IPS DF 6.9 (cell line): ENCODE data around the gene CNTNAP2.

ENCODE experiments used
- DNase-seq: peaks from one replicate; pipeline ENCODE4 v3.0.0-alpha.2; 2013; ENCODE audit warnings: low read depth, low spot score
- H3K27ac ChIP-seq: one replicate; pipeline ENCODE4 v1.5.1; 2013; ENCODE audit warnings: low read length, control low read depth
- H3K27me3 ChIP-seq: 2 replicates; pipeline ENCODE4 v1.6.1; 2013; ENCODE audit warnings: mild to moderate bottlenecking, low read length; ENCODE audit not compliant: control insufficient read depth, insufficient read depth
- H3K36me3 ChIP-seq: 2 replicates; pipeline ENCODE4 v1.6.1; 2013; ENCODE audit warnings: low read length; ENCODE audit not compliant: control insufficient read depth, insufficient read depth
- H3K4me1 ChIP-seq: 2 replicates; pipeline ENCODE4 v1.6.1; 2013; ENCODE audit warnings: low read length; ENCODE audit not compliant: control insufficient read depth, insufficient read depth
- H3K4me3 ChIP-seq: 2 replicates; pipeline ENCODE4 v1.5.1; 2013; ENCODE audit warnings: mild to moderate bottlenecking, low read length
- H3K9me3 ChIP-seq: 2 replicates; pipeline ENCODE4 v1.6.1; 2013; ENCODE audit warnings: low read length, inconsistent platforms; ENCODE audit not compliant: control insufficient read depth, insufficient read depth
- WGBS: extraction: QIAGEN DNeasy Blood & Tissue Kit; methylation state at CpG from one replicate; pipeline ENCODE4 v1.1.7; 2013; ENCODE audit warnings: mixed read lengths, missing lambda C conversion rate; ENCODE audit not compliant: insufficient read length, insufficient coverage; 5-methylcytosine and 5-hydroxymethylcytosine counted together

Gene CNTNAP2

DNA sequence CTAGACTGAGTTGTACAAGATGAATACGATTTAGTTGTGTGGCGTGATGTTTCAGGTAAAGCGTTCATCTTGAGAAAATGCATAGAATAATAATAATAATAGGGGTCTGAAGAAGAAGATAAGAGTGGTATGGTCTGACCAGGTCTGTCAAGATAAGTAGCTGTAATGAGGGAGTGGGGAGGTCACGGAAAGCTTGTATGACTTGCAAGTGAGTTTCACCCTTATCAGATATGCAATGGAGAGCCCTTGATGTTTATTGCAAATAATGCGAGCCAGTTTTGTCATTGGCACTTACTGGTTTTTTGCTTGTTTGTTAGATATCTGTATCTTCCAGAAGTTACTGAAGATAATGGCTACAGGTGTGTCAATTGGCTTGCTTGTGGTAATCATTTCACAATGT lies 611.5 kb downstream of the CNTNAP2 start:
- no peaks in the 10 kb centered on the region for H3K4me1 ChIP-seq
- 100% methylated on average over 3 of the region's 5 CpGs for WGBS

DNA sequence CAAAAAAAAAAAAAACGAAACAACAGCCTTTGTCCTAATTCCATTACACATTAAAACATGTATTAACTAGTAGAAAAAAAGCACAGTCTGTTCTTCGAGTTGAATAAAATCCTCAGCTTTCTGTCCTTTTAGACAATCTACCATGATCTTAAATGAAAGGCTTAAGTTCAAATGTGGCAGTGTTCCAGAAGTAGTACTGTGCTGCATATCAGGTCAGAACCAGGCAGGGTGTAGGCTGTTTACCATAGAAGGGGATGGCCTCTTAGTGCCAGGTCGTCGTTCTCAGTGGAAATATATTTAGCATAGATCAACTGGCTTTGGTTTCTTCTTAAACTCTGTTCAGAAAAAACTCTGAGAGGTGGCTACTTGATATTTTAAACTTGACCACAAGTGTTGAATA lies 612.0 kb downstream of the CNTNAP2 start:
- no peaks in the 10 kb centered on the region for H3K27me3 ChIP-seq
- no peak for DNase-seq
- no peaks in the 10 kb centered on the region for H3K4me1 ChIP-seq
- no peak overlapping the region for H3K27ac ChIP-seq
- no peak overlapping the region for H3K4me3 ChIP-seq
- WGBS, result no CpG with 5 or more reads among the region's 4 CpGs
- H3K9me3 ChIP-seq, result no peaks in the 10 kb centered on the region
- no peaks in the 10 kb centered on the region for H3K36me3 ChIP-seq

More for the DNA sequence above, 611.5 kb downstream of the CNTNAP2 start:
- no peak overlapping the region for H3K4me3 ChIP-seq
- H3K9me3 ChIP-seq, result no peaks in the 10 kb centered on the region
- no peak overlapping the region for H3K27ac ChIP-seq
- H3K27me3 ChIP-seq, result no peaks in the 10 kb centered on the region
- no peak for DNase-seq
- no peaks in the 10 kb centered on the region for H3K36me3 ChIP-seq

DNA sequence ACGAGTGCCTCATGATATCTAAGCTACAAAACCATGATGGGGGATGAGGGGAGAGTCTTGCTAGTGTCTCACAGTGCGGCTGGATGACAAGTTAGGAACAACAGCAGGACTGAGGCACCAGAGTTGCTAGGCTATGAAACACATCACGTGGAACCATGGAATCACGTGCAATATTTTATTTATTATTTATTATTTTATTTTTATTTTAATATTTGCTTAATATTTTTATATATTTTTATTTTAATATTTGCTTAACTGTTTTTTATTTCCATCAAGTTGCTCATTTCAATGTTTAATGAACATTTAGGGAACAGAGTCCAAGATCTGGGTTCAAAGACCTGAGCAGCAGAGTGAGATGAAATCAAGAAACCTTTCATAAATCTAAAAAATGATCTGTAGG lies 614.6 kb downstream of the CNTNAP2 start:
- H3K4me1 ChIP-seq, result no peaks in the 10 kb centered on the region
- no peaks in the 10 kb centered on the region for H3K36me3 ChIP-seq
- no peak overlapping the region for H3K4me3 ChIP-seq
- no peak for DNase-seq
- WGBS, result no CpG with 5 or more reads among the region's 4 CpGs
- H3K9me3 ChIP-seq, result no peaks in the 10 kb centered on the region
- H3K27ac ChIP-seq, result no peak overlapping the region
- no peaks in the 10 kb centered on the region for H3K27me3 ChIP-seq

DNA sequence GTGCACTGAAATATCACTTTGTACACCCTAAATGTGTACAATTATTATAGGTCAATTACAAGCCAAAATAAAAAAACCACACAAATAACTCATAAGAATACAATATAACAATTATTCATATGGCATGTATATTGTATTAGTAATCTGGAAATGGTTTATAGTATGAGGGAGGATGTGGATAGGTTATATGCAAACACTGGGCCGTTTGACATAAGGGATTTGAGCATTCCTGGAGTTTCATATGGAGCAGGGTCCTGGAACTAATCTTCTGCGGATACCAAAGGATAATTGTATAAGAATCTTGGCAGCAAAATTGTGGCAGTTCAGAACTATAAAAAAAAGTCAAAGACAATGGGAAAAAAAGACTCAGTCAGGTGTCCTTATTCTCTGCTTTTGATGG lies 619.4 kb downstream of the CNTNAP2 start:
- Histone ChIP-seq H3K9me3 (no peaks in the 10 kb centered on the region), H3K27me3 (no peaks in the 10 kb centered on the region), H3K36me3 (no peaks in the 10 kb centered on the region), H3K4me1 (no peaks in the 10 kb centered on the region), H3K4me3 (no peak overlapping the region), H3K27ac (no peak overlapping the region)
- no peak for DNase-seq
- WGBS, result no CpG with 5 or more reads among the region's 2 CpGs

DNA sequence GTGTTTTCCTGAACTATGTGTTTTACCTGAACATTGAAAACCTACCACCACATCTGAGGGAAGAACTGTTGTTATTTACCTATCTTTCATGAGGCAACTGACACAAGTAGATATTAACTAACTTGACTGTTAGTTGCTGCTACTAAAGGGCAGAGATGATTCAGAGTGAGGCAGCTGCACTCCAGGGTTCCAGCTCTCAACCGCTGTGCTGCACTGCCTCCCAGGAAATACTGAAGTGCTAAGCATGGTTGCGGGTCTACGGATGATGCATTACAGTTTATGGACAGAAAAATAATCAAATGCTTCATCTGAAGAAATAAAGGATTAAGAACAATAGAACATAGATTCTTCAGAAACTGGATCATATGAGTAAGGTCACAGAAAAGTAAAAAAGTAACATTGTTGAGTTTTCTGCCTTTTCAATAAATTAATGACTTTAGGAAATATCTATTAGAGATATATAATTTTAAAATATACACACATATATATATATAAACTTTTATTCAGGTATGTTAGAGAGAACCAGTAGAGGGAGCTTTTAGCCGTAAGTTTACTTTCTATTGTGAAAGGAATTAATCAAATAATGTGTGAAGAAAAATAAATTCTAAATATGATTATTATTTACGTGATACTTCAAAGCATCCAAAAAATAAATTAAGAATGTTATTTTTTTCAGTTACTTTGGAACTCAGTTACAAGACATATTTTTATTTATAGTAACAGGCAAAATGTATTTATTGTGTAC lies 620.0 kb downstream of the CNTNAP2 start:
- no CpG with 5 or more reads among the region's 5 CpGs for WGBS
- H3K36me3 ChIP-seq, result no peaks in the 10 kb centered on the region
- H3K4me3 ChIP-seq, result no peak overlapping the region
- DNase-seq, result no peak
- no peaks in the 10 kb centered on the region for H3K4me1 ChIP-seq
- H3K27ac ChIP-seq, result no peak overlapping the region
- H3K9me3 ChIP-seq, result no peaks in the 10 kb centered on the region
- H3K27me3 ChIP-seq, result no peaks in the 10 kb centered on the region

DNA sequence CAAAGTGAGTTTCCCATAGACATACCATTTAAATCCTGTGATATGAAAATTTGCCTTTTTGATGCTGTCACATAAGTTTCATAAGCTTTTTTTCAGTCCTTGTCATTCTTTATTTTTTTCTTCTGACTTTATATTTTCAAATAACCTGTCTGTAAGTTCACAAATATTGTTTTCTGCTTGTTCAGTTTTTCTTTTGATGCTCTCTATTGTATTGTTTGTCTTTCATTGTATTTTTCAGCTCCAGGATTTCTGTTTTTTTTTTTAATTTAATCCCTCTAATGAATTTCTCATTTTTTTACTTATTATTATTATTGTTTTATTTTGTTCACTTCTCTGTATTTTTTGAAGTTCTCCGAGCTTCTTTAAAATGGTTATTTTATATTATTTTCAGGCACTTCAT lies 623.4 kb downstream of the CNTNAP2 start:
- Histone ChIP-seq H3K4me1 (no peaks in the 10 kb centered on the region), H3K27ac (no peak overlapping the region), H3K4me3 (no peak overlapping the region), H3K36me3 (no peaks in the 10 kb centered on the region), H3K27me3 (no peaks in the 10 kb centered on the region), H3K9me3 (no peaks in the 10 kb centered on the region)
- DNase-seq, result no peak
- WGBS, result no CpG with 5 or more reads among the region's 1 CpG

DNA sequence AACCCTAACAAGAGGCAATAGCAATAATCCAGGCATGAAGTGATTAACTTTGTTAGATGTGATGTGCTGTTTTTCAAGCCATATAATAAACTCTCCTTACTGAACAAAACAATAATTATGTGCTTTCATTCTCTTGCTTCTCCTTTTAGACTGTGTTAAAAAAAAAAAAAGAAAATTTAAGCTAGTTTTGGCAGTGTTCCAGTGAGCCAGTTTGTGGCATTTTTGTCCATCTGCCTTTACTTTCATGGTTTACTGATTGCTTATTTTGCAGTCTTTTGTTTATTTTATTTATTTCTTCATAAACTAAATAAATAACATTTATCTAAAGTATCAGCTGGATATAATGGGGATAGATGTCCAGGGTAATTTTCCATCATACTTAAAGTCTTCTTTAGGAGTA lies 625.3 kb downstream of the CNTNAP2 start:
- H3K9me3 ChIP-seq, result no peaks in the 10 kb centered on the region
- no peaks in the 10 kb centered on the region for H3K36me3 ChIP-seq
- H3K4me1 ChIP-seq, result no peaks in the 10 kb centered on the region
- no peak overlapping the region for H3K4me3 ChIP-seq
- no peak overlapping the region for H3K27ac ChIP-seq
- no peaks in the 10 kb centered on the region for H3K27me3 ChIP-seq
- DNase-seq, result no peak

DNA sequence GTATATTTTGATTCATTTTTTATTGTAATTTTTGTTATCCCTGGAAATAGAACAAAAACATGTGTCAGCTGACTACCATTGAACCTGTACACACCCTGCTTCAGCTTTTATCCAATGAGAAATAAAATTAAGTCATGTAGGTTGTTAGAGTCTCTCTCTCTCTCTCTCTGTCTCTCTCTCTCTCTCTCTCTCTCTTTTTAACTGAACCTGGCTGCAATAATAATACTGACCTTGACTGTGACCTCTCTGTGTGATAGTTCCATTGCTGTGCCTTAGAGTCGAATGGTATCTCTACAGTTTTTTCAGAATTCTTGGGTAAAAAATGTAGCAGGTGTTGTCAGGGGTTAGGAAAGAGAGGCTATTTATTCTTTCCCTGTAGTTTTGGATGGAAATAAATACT lies 637.8 kb downstream of the CNTNAP2 start:
- no peaks in the 10 kb centered on the region for H3K4me1 ChIP-seq
- H3K27me3 ChIP-seq, result no peaks in the 10 kb centered on the region
- no peak overlapping the region for H3K27ac ChIP-seq
- H3K36me3 ChIP-seq, result no peaks in the 10 kb centered on the region
- DNase-seq, result no peak
- H3K4me3 ChIP-seq, result no peak overlapping the region
- no peaks in the 10 kb centered on the region for H3K9me3 ChIP-seq
- no CpG with 5 or more reads among the region's 1 CpG for WGBS

DNA sequence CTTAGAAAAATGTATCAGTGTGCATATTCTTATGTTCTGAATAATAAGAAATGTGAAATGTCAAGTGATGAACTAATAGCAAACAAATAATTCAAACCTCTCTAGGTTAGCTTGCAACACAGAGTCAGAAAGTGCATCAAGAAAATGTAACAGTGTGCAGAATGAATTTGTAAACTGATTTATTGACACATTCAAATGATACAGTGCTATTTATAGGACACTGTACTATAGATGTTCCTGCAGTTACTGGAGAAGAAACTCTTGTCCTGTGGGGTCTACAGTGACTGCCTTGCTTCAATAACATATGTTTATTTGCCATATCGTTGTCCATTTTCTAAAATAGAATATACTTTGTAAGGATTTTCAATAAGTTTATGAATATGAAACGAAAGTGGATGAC lies 639.0 kb downstream of the CNTNAP2 start:
- Histone ChIP-seq H3K4me3 (no peak overlapping the region), H3K4me1 (no peaks in the 10 kb centered on the region), H3K27ac (no peak overlapping the region), H3K9me3 (no peaks in the 10 kb centered on the region), H3K27me3 (no peaks in the 10 kb centered on the region), H3K36me3 (no peaks in the 10 kb centered on the region)
- WGBS, result no CpG with 5 or more reads among the region's 2 CpGs
- DNase-seq, result no peak

DNA sequence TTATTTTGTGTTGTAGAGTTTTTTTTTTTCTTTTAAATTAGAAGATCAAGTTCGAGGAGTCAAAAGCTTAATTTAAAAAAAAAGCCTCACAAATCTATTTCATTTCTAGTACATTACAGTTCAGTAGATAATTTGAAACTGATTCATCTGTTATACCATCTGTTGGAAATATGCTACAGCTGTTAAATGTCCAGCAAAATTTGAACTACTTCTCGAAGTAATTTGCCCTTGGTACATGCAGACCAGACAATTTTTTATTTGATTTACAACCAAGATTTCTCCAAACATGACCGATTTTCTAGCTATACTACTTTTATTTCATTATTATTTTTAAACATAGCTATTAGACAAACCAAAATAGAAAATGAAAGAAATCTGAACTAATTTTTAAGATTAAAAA lies 647.9 kb downstream of the CNTNAP2 start:
- Histone ChIP-seq H3K9me3 (no peaks in the 10 kb centered on the region), H3K4me3 (no peak overlapping the region), H3K27me3 (no peaks in the 10 kb centered on the region), H3K4me1 (no peaks in the 10 kb centered on the region), H3K27ac (no peak overlapping the region), H3K36me3 (no peaks in the 10 kb centered on the region)
- no peak for DNase-seq
- WGBS, result 100% methylated on average over 1 of the region's 3 CpGs

DNA sequence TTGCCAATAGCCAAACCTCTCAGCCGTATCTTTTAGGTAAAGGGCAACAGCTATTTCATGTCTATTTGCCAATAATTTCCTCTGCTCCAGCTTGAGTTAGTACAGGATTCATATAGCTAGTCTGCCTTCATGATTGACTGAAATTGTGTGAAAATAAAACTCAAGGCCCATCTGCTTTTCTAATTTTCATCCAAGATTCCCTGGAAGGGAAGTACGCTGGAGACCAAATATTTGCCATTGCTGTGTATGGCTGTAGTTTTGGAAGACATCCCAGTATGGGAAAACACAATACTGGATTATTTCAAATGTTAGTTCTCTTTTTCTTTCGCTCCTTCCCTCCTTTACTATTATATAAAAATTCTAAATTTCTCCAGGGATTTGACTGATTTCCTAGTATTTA lies 652.4 kb downstream of the CNTNAP2 start:
- Histone ChIP-seq H3K36me3 (no peaks in the 10 kb centered on the region), H3K27ac (no peak overlapping the region), H3K4me1 (0 out of 2 replicates have a peak, but pooled peaks cover 1% of the 10 kb centered on the region), H3K9me3 (no peaks in the 10 kb centered on the region), H3K27me3 (no peaks in the 10 kb centered on the region), H3K4me3 (no peak overlapping the region)
- no peak for DNase-seq
- no CpG with 5 or more reads among the region's 3 CpGs for WGBS
